Gastrocnemius medialis (tissue), 4 donors: ENCODE measurements around the gene SLC17A9.

Experiments used
- CTCF ChIP-seq, 5 experiments: fragments of 450-650 bp in 3 of 5; fragments of 200-600 bp in 2 of 5; sonication (generic) in 2 of 5; IDR thresholded peaks in 4 of 5; conservative IDR thresholded peaks in 1 of 5; 1 replicate in 4 of 5; 2 replicates in 1 of 5; pipeline ENCODE4 v1.5.1; 2016 to 2019; ENCODE audit warnings: antibody characterized with exemption in 5 of 5, mild to moderate bottlenecking in 3 of 5, moderate library complexity in 3 of 5
- POLR2A ChIP-seq, 2 donors: fragments of 450-650 bp; IDR thresholded peaks; one replicate each; pipeline ENCODE4 v1.6.1; 2017; ENCODE audit warnings: antibody characterized with exemption in 2 of 2, mild to moderate bottlenecking in 2 of 2, moderate library complexity in 2 of 2

- no peak for TF ChIP-seq CTCF (IDR thresholded peaks at IDR 0.05 in 4 of 5, conservative IDR thresholded peaks at IDR 0.05 in 1 of 5)
- TF ChIP-seq POLR2A (IDR thresholded peaks at IDR 0.05) = no peak
These were observed 28.5 kb downstream of the SLC17A9 start for GRCh38 chr20:62980970-62981369.
